B cell (primary cell): Measurements from ENCODE around the gene NUDT6. TPM values are rescaled to one million over a fixed set of nuclear protein-coding genes. Genes with fewer than 3 reads are reported as not detected.

ENCODE experiments used
- ATAC-seq: fragments of 200-7000 bp; cut with Tn5 transposase; one replicate; pipeline ENCODE4 v1.10.0; 2021; ENCODE audit warnings: low read depth, mild to moderate bottlenecking, moderate number of reproducible peaks, moderate library complexity
- CTCF ChIA-PET: fragments of 350-600 bp; sonication (Branson Sonifier 250); formaldehyde crosslinking; loops from one replicate; lab custom pipeline; 2021; ENCODE audit warnings: antibody characterized with exemption, inconsistent platforms; lab: Charles Lee
- POLR2A ChIA-PET: fragments of 350-600 bp; sonication (Branson Sonifier 250); formaldehyde crosslinking; loops from one replicate; lab custom pipeline; 2021; ENCODE audit warnings: antibody characterized with exemption; lab: Charles Lee
- DNase-seq: peaks from one replicate; pipeline ENCODE4 v3.0.0; 2013
- H2AFZ ChIP-seq: 2 replicates; pipeline ENCODE4 v1.6.1; 2012; ENCODE audit warnings: mild to moderate bottlenecking, low read depth, low read length; ENCODE audit not compliant: insufficient read depth, poor library complexity, severe bottlenecking
- H3K27ac ChIP-seq, 2 donors: 1 replicate in 1 of 2; 2 replicates in 1 of 2; pipeline ENCODE4 v1.5.1; 2012 to 2013; ENCODE audit warnings: low read length in 2 of 2, mild to moderate bottlenecking in 2 of 2, moderate library complexity in 1 of 2
- H3K27me3 ChIP-seq, 4 experiments: fragments of 200-600 bp in 1 of 4; sonication (generic) in 1 of 4; replicated peaks in 1 of 4; 1 replicate in 2 of 4; 2 replicates in 2 of 4; pipeline versions ENCODE4 v1.6.1 to v1.7.0; 2013 to 2016; ENCODE audit warnings: low read length in 3 of 4, mild to moderate bottlenecking in 2 of 4, mixed read lengths in 1 of 4, moderate library complexity in 1 of 4; ENCODE audit not compliant: insufficient read depth in 4 of 4, control insufficient read depth in 3 of 4; ENCODE audit errors: control extremely low read depth in 1 of 4
- H3K36me3 ChIP-seq, 2 experiments: replicated peaks in 1 of 2; 1 replicate in 1 of 2; 2 replicates in 1 of 2; pipeline versions ENCODE4 v1.6.1 to v1.7.1; 2013; ENCODE audit warnings: low read length in 1 of 2; ENCODE audit not compliant: insufficient read depth in 2 of 2, control insufficient read depth in 1 of 2; ENCODE audit errors: control extremely low read depth in 1 of 2, extremely low read depth in 1 of 2
- H3K4me1 ChIP-seq, 2 donors: fragments of 200-600 bp in 1 of 2; sonication (generic) in 1 of 2; 1 replicate in 1 of 2; 2 replicates in 1 of 2; pipeline versions ENCODE4 v1.5.1 to v1.6.1; 2013 to 2017; ENCODE audit warnings: low read length in 2 of 2; ENCODE audit not compliant: control insufficient read depth in 2 of 2, insufficient read depth in 2 of 2
- H3K4me2 ChIP-seq: replicated peaks from 2 replicates; pipeline ENCODE3; 2012; ENCODE audit warnings: mild to moderate bottlenecking, low read depth, low read length; ENCODE audit not compliant: poor library complexity, severe bottlenecking
- H3K4me3 ChIP-seq, 5 experiments: fragments of 200-600 bp in 1 of 5; sonication (generic) in 1 of 5; 1 replicate in 3 of 5; 2 replicates in 2 of 5; pipeline versions ENCODE4 v1.5.1 to v1.7.0; 2011 to 2016; ENCODE audit warnings: low read length in 4 of 5, mild to moderate bottlenecking in 4 of 5, low read depth in 2 of 5, control low read depth in 1 of 5, moderate library complexity in 1 of 5; ENCODE audit not compliant: insufficient read depth in 1 of 5; ENCODE audit errors: control extremely low read depth in 1 of 5, extremely low read depth in 1 of 5
- H3K79me2 ChIP-seq: fragments of 200-600 bp; sonication (generic); one replicate; pipeline ENCODE4 v1.6.0; 2016; ENCODE audit warnings: low read length; ENCODE audit not compliant: control insufficient read depth, insufficient read depth
- H3K9ac ChIP-seq: fragments of 200-600 bp; sonication (generic); 2 replicates; pipeline ENCODE4 v1.6.1; 2017; ENCODE audit warnings: mild to moderate bottlenecking, low read length, moderate library complexity
- H3K9me3 ChIP-seq, 3 donors: one replicate each; pipeline versions ENCODE4 v1.6.1 to v1.7.1; 2013; ENCODE audit warnings: low read length in 2 of 3; ENCODE audit not compliant: control insufficient read depth in 2 of 3, insufficient read depth in 1 of 3; ENCODE audit errors: control extremely low read depth in 1 of 3
- H4K20me1 ChIP-seq: 2 replicates; pipeline ENCODE4 v1.6.0; 2012; ENCODE audit warnings: mild to moderate bottlenecking, low read length; ENCODE audit not compliant: insufficient read depth, control insufficient read depth, poor library complexity, severe bottlenecking
- H3K27ac Mint-ChIP-seq: one replicate; pipeline ENCODE4 v1.8.0; 2021; ENCODE audit warnings: mixed read lengths
- H3K27me3 Mint-ChIP-seq: one replicate; pipeline ENCODE4 v1.8.0; 2021; ENCODE audit warnings: mixed read lengths
- H3K4me1 Mint-ChIP-seq: one replicate; pipeline ENCODE4 v1.8.0; 2021; ENCODE audit warnings: mixed read lengths
- H3K4me3 Mint-ChIP-seq: one replicate; pipeline ENCODE4 v1.8.0; 2021; ENCODE audit warnings: mixed read lengths
- H3K9me3 Mint-ChIP-seq: one replicate; pipeline ENCODE4 v1.8.0; 2022; ENCODE audit warnings: mixed read lengths; ENCODE audit not compliant: insufficient read depth
- CTCF ChIP-seq: fragments of 200-600 bp; IDR thresholded peaks from one replicate; pipeline ENCODE4 v1.8.0; 2022; ENCODE audit warnings: antibody characterized with exemption, mild to moderate bottlenecking
- EZH2 ChIP-seq: IDR thresholded peaks from 2 replicates; pipeline ENCODE4 v1.6.1; 2012; ENCODE audit warnings: borderline replicate concordance, low read depth, mild to moderate bottlenecking, moderate library complexity, low read length; ENCODE audit not compliant: insufficient read depth, poor library complexity, severe bottlenecking
- WGBS: methylation state at CpG from one replicate; pipeline ENCODE4 v1.1.5; 2013; ENCODE audit warnings: missing lambda C conversion rate; ENCODE audit not compliant: insufficient coverage; 5-methylcytosine and 5-hydroxymethylcytosine counted together
- intact Hi-C: fragments of 100-400 bp; cut with micrococcal nuclease; formaldehyde crosslinking; loops from one replicate; pipeline ENCODE4 v1.10.0; 2022
- polyA plus RNA-seq: library from polyadenylated mRNA; depleted of rRNA; stranded (reverse); fragments of >200 nt; gene quantifications from 2 replicates; pipeline ENCODE4 v1.2.3, GENCODE V29; 2012
- total RNA-seq, 2 donors: library from RNA; stranded (reverse); fragments of 120-200 nt in 1 of 2; gene quantifications; 1 replicate in 1 of 2; 2 replicates in 1 of 2; pipeline versions ENCODE4 v1.2.3 to v1.2.4, GENCODE V29; 2013 to 2022

NUDT6 gene
- total and polyA plus RNA-seq, 2 donors (not counting 1 experiment from before 2014, with no cell fraction given) = 2.4 to 3.4 TPM

GRCh38 chr4:122911588-122911987 lies 10.8 kb downstream of the NUDT6 start:
- Histone ChIP-seq H3K27me3 (no peaks in the 10 kb centered on the region), H3K79me2 (no peaks in the 10 kb centered on the region), H3K4me3 (no peak overlapping the region), H3K27ac (no peak overlapping the region), H3K4me1 (no peaks in the 10 kb centered on the region), H3K9me3 (no peaks in the 10 kb centered on the region), H4K20me1 (no peaks in the 10 kb centered on the region), H3K4me2 (no peak overlapping the region), H3K36me3 (no peaks in the 10 kb centered on the region), H2AFZ (no peak overlapping the region), H3K9ac (no peak overlapping the region)
- Mint-ChIP-seq H3K4me3 (no peak overlapping the region), H3K9me3 (no peaks in the 10 kb centered on the region), H3K27ac (no peak overlapping the region), H3K4me1 (no peaks in the 10 kb centered on the region), H3K27me3 (no peaks in the 10 kb centered on the region)
- 100% methylated on average over 1 of the region's 1 CpG for WGBS
- DNase-seq (no peak), ATAC-seq (no peak)
- intact Hi-C loops = loop anchor here (5.0 kb wide), 1 partner anchor 1009 kb away; no protein-coding TSS in a partner anchor
- ChIA-PET CTCF (interaction anchor here (4.6 kb wide), 1 partner anchor 154 kb away, joined by 65 read pairs; no protein-coding TSS in a partner anchor), POLR2A (no interaction called here)
- TF ChIP-seq EZH2 = no peak
- no peak for TF ChIP-seq CTCF

- Histone ChIP-seq H3K36me3 (no peaks in the 10 kb centered on the region), H3K27ac (no peak overlapping the region), H3K4me3 (no peak overlapping the region), H3K4me1 (no peaks in the 10 kb centered on the region), H3K9ac (no peak overlapping the region), H4K20me1 (no peaks in the 10 kb centered on the region), H3K4me2 (no peak overlapping the region), H3K27me3 (no peaks in the 10 kb centered on the region), H3K79me2 (no peaks in the 10 kb centered on the region), H2AFZ (no peak overlapping the region), H3K9me3 (no peaks in the 10 kb centered on the region)
- ATAC-seq (no peak), DNase-seq (no peak)
- Mint-ChIP-seq H3K27ac (no peak overlapping the region), H3K9me3 (no peaks in the 10 kb centered on the region), H3K27me3 (no peaks in the 10 kb centered on the region), H3K4me3 (no peak overlapping the region), H3K4me1 (no peaks in the 10 kb centered on the region)
- CTCF ChIA-PET = no interaction called here
- intact Hi-C loops = loop anchor here (5.0 kb wide), 1 partner anchor 1007 kb away; no protein-coding TSS in a partner anchor
- POLR2A ChIA-PET = no interaction called here
- TF ChIP-seq EZH2 (no peak), CTCF (no peak)
- no CpG with 5 or more reads among the region's 2 CpGs for WGBS
These were observed 12.7 kb downstream of the NUDT6 start for GRCh38 chr4:122909683-122910082.
